HepG2 (cell line): ENCODE results near the gene DAB1.

Source experiments
- ARHGAP35 ChIP-seq: sonication (generic); formaldehyde crosslinking; IDR thresholded peaks from 2 replicates; pipeline ENCODE4 v1.9.0; 2022; ENCODE audit warnings: mild to moderate bottlenecking, inconsistent platforms, moderate library complexity, missing genetic modification reagents, borderline replicate concordance
- CTCF ChIP-seq: sonication (generic); formaldehyde crosslinking; IDR thresholded peaks from 2 replicates; pipeline ENCODE4 v1.5.0; 2020; ENCODE audit warnings: mild to moderate bottlenecking, missing genetic modification reagents, moderate library complexity
- EP300 ChIP-seq, 3 experiments: sonication (generic) in 1 of 3; formaldehyde crosslinking in 1 of 3; IDR thresholded peaks; 2 replicates each; pipeline versions ENCODE4 v1.5.1 to v1.6.1; 2011 to 2020; ENCODE audit warnings: low read depth in 2 of 3, low read length in 2 of 3, borderline replicate concordance in 1 of 3, improper control_type of control experiment in 1 of 3, mild to moderate bottlenecking in 1 of 3, missing genetic modification reagents in 1 of 3, moderate library complexity in 1 of 3
- GFI1 ChIP-seq: sonication (generic); formaldehyde crosslinking; IDR thresholded peaks from 2 replicates; pipeline ENCODE4 v1.5.0; 2020; ENCODE audit warnings: missing genetic modification reagents, mild to moderate bottlenecking, borderline replicate concordance
- POLR2AphosphoS5 ChIP-seq: IDR thresholded peaks from 2 replicates; pipeline ENCODE4 v1.6.1; 2012; ENCODE audit warnings: low read depth, low read length
- TAF1 ChIP-seq: sonication (generic); formaldehyde crosslinking; IDR thresholded peaks from 2 replicates; pipeline ENCODE4 v1.4.0; 2020; ENCODE audit warnings: missing genetic modification reagents
- ZBTB8A ChIP-seq: sonication (generic); formaldehyde crosslinking; IDR thresholded peaks from 2 replicates; pipeline ENCODE4 v1.4.0; 2020; ENCODE audit warnings: mild to moderate bottlenecking, low read depth, missing genetic modification reagents, borderline replicate concordance
- ZNF460 ChIP-seq: sonication (generic); formaldehyde crosslinking; IDR thresholded peaks from 2 replicates; pipeline ENCODE4 v1.5.1; 2020; ENCODE audit warnings: missing genetic modification reagents, mild to moderate bottlenecking, borderline replicate concordance
- ZNF510 ChIP-seq: sonication (generic); formaldehyde crosslinking; IDR thresholded peaks from 2 replicates; pipeline ENCODE4 v1.4.0; 2020; ENCODE audit warnings: low read depth, mild to moderate bottlenecking, missing genetic modification reagents
- TF ChIP-seq, protein P1 (sequence below): sonication (generic); formaldehyde crosslinking; IDR thresholded peaks from 2 replicates; pipeline ENCODE4 v1.4.0; 2020; ENCODE audit warnings: missing genetic modification reagents
- TF ChIP-seq, protein P2 (sequence below): sonication (generic); formaldehyde crosslinking; IDR thresholded peaks from 2 replicates; pipeline ENCODE4 v1.4.0; 2020; ENCODE audit warnings: low read depth, missing genetic modification reagents
- TF ChIP-seq, protein P3 (sequence below): sonication (generic); formaldehyde crosslinking; IDR thresholded peaks from 2 replicates; pipeline ENCODE4 v1.4.0; 2020; ENCODE audit warnings: missing genetic modification reagents

- TF ChIP-seq, protein P1, sequence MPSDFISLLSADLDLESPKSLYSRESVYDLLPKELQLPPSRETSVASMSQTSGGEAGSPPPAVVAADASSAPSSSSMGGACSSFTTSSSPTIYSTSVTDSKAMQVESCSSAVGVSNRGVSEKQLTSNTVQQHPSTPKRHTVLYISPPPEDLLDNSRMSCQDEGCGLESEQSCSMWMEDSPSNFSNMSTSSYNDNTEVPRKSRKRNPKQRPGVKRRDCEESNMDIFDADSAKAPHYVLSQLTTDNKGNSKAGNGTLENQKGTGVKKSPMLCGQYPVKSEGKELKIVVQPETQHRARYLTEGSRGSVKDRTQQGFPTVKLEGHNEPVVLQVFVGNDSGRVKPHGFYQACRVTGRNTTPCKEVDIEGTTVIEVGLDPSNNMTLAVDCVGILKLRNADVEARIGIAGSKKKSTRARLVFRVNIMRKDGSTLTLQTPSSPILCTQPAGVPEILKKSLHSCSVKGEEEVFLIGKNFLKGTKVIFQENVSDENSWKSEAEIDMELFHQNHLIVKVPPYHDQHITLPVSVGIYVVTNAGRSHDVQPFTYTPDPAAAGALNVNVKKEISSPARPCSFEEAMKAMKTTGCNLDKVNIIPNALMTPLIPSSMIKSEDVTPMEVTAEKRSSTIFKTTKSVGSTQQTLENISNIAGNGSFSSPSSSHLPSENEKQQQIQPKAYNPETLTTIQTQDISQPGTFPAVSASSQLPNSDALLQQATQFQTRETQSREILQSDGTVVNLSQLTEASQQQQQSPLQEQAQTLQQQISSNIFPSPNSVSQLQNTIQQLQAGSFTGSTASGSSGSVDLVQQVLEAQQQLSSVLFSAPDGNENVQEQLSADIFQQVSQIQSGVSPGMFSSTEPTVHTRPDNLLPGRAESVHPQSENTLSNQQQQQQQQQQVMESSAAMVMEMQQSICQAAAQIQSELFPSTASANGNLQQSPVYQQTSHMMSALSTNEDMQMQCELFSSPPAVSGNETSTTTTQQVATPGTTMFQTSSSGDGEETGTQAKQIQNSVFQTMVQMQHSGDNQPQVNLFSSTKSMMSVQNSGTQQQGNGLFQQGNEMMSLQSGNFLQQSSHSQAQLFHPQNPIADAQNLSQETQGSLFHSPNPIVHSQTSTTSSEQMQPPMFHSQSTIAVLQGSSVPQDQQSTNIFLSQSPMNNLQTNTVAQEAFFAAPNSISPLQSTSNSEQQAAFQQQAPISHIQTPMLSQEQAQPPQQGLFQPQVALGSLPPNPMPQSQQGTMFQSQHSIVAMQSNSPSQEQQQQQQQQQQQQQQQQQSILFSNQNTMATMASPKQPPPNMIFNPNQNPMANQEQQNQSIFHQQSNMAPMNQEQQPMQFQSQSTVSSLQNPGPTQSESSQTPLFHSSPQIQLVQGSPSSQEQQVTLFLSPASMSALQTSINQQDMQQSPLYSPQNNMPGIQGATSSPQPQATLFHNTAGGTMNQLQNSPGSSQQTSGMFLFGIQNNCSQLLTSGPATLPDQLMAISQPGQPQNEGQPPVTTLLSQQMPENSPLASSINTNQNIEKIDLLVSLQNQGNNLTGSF (CRISPR knock-in tag) = no peak
- no peak for TF ChIP-seq GFI1 (CRISPR knock-in tag)
- no peak for TF ChIP-seq TAF1 (CRISPR knock-in tag)
- no peak for TF ChIP-seq CTCF (CRISPR knock-in tag)
- TF ChIP-seq ZNF510 = no peak
- no peak for TF ChIP-seq POLR2AphosphoS5
- no peak for TF ChIP-seq ZNF460 (CRISPR knock-in tag)
- no peak for TF ChIP-seq ZBTB8A (CRISPR knock-in tag)
- TF ChIP-seq, protein P2, sequence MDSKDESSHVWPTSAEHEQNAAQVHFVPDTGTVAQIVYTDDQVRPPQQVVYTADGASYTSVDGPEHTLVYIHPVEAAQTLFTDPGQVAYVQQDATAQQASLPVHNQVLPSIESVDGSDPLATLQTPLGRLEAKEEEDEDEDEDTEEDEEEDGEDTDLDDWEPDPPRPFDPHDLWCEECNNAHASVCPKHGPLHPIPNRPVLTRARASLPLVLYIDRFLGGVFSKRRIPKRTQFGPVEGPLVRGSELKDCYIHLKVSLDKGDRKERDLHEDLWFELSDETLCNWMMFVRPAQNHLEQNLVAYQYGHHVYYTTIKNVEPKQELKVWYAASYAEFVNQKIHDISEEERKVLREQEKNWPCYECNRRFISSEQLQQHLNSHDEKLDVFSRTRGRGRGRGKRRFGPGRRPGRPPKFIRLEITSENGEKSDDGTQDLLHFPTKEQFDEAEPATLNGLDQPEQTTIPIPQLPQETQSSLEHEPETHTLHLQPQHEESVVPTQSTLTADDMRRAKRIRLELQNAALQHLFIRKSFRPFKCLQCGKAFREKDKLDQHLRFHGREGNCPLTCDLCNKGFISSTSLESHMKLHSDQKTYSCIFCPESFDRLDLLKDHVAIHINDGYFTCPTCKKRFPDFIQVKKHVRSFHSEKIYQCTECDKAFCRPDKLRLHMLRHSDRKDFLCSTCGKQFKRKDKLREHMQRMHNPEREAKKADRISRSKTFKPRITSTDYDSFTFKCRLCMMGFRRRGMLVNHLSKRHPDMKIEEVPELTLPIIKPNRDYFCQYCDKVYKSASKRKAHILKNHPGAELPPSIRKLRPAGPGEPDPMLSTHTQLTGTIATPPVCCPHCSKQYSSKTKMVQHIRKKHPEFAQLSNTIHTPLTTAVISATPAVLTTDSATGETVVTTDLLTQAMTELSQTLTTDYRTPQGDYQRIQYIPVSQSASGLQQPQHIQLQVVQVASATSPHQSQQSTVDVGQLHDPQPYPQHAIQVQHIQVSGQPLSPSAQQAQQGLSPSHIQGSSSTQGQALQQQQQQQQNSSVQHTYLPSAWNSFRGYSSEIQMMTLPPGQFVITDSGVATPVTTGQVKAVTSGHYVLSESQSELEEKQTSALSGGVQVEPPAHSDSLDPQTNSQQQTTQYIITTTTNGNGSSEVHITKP (CRISPR knock-in tag) = no peak
- TF ChIP-seq, protein P3, sequence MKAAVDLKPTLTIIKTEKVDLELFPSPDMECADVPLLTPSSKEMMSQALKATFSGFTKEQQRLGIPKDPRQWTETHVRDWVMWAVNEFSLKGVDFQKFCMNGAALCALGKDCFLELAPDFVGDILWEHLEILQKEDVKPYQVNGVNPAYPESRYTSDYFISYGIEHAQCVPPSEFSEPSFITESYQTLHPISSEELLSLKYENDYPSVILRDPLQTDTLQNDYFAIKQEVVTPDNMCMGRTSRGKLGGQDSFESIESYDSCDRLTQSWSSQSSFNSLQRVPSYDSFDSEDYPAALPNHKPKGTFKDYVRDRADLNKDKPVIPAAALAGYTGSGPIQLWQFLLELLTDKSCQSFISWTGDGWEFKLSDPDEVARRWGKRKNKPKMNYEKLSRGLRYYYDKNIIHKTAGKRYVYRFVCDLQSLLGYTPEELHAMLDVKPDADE (CRISPR knock-in tag) = no peak
- TF ChIP-seq ARHGAP35 (CRISPR knock-in tag) = no peak
- no peak for TF ChIP-seq EP300 (IDR thresholded peaks at IDR 0.05; ENCODE audit: low read depth in 2 of 2, low read length in 2 of 2)
- TF ChIP-seq EP300 (CRISPR knock-in tag; IDR thresholded peaks at IDR 0.05; ENCODE audit: borderline replicate concordance) = no peak
Observed at GRCh38 chr1:57163325-57163724, 260.5 kb downstream of the DAB1 start.
